ENCODE data around the gene COL27A1.

COL27A1 gene

DNA sequence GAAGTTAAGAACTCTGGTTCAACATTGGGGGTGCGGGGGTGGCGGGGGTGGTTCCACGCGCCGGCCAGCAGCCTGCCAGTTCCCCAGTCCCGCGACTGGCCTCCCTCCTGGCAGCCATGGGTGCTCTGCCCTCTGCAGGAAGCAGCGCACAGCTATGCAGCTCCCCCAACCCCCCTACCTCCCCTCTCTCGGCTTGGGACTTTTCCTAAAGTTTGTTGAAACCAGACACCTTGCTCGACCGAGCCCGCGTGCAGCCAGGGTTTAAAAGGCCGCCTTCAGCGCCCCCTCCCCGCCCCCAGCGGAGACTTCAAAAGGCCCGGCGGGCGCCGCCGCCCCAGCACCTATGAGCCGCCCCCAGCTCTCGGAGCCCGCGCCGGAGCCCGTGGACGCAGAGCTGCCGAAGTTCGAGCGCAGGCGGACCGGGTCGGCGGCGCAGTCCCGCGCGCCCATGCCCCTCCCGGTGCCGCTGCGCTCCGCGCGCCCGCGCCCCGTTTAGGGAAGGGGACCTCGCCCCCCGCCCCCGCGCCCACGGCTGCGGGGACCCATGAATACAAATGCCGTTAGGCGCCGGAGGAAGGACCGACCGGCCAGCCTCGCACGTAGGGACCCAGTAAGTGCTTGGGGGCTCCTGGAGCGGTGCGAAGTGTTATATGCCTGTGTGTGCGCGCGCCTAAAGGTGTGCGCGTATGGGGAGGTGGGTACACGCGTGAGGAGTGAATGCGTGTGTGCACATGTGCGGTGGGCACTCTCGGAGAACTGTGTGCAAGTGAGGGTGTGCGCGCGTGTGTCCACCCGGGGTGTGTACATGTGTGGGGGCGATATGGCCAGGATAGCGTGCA, 1.4 kb upstream of the COL27A1 start:
- Mint-ChIP-seq H3K27ac (no peak overlapping the region), H3K27me3 (peaks cover 60% of the 10 kb centered on the region), H3K9me3 (no peaks in the 10 kb centered on the region), H3K4me3 (peak overlapping the region; percentile 62 to 80), H3K4me1 (peaks cover 29% of the 10 kb centered on the region)
- DNase-seq (no peak), ATAC-seq (no peak)

DNA sequence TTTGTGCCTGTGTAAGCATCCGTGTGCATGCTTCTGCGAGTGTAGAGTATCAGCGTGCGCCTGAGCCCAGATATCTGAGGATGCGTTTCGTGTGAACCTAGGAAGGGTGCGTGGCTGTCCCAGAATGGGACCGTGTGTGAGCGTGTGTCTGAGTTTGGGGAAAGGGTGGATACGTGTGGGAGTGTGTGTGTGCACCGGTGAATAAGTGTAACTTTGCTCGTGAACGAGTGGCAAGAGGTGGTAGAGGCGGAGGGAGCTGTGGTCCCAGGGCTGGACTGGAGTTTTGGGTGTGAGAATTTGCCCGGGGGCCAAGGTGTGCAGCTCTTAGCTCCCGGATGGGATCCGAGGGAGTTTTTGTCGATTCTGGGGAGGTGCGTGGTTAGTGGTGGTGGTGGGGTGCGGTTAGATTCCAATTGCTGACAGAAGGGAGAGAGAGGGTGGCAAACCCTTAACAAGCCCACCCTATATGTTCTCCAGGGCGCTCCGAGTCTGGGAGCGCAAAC, 686 bp upstream of the COL27A1 start:
- ATAC-seq, result no peak
- peaks cover 56% of the 10 kb centered on the region for H3K27me3 Mint-ChIP-seq
- no peak overlapping the region for H3K27ac Mint-ChIP-seq

DNA sequence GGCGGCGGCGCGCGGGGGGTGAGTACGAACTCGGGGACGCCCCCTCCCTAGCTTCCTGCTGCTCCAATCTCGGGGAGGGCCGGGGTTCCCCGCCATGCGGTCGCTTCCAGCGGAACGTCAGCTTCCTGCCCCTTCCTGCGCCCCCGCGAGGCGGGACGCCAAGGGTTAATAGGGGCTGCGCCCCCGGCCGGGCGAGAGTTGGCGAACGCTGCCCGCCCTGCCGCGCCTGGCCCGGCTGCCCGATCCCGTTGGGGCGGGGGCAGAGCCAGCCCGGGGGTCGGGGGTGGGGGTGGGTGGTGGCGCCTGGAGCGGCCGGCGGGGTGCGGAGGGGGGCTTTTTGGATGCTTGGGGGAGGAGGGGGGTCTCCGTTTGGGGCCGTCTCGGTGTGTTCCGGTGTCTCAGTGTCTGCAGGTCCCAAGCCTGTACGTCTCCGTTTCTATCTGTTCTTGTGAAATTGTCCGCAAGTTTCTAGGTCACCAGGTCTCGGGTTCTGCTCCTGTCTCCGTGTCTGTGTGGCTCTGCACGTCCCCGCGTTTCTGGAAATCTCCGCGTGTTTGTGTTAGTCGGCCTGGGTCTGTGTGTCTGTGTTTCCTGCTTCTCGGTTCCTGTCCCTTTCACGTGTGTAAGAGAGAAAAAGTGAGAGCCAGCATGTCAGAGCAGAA, 789 bp downstream of the COL27A1 start:
- Mint-ChIP-seq H3K4me3 (peak overlapping the region; percentile 92 to 93), H3K27ac (peak overlapping the region; percentile 13 to 97), H3K27me3 (peaks cover 43% of the 10 kb centered on the region), H3K4me1 (peaks cover 29% of the 10 kb centered on the region), H3K9me3 (no peaks in the 10 kb centered on the region)
- DNase-seq (peak; percentile 29 to 33), ATAC-seq (peak; percentile 34)

More for the DNA sequence above, 686 bp upstream of the COL27A1 start:
- H3K4me3 Mint-ChIP-seq, result peak overlapping the region; percentile 62 to 80
- no peaks in the 10 kb centered on the region for H3K9me3 Mint-ChIP-seq
- no peak for DNase-seq
- H3K4me1 Mint-ChIP-seq, result peaks cover 29% of the 10 kb centered on the region

DNA sequence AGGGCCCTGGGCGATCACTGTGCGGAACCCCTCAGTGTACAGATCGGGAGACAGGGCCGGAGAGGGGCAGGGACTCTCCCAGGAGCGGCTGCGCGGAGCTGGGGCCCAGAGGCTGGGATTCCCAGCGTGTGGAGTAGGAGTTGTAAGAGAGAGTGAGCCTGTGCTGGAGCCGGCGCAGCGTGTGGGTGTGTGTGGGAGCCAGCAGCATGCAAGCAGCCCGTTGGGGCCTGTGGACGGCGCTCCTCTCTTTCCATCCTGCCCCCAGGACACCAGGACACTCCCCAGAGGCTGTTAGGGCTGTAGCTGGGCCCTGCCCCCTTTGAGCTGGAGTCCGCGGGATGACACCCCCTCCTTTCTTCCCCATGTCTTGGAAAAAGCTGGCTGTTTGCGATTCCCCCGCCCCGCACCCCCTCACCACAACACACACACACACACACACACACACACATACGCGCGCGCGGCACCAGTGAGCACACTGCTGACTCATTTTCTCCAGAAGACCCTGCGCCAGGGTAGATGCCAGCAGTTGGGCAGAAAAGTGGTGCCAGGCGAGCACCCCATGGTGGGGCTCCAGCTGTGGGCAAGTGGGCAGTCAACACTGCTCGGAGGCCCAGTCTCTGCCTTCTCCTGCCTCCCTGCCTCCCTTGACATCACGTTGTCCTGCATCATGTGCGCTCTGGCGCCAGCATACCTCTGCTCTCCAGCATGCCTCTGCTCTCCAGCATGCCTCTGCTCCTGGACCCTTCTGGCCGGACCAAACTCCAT, 1.5 kb downstream of the COL27A1 start:
- H3K4me3 Mint-ChIP-seq, result peak overlapping the region; percentile 92 to 93
- H3K27me3 Mint-ChIP-seq, result peaks cover 38% of the 10 kb centered on the region
- DNase-seq (peak in 1 of 2 donors; percentile 28), ATAC-seq (peak; percentile 6)
- no peaks in the 10 kb centered on the region for H3K9me3 Mint-ChIP-seq
- H3K27ac Mint-ChIP-seq, result peak overlapping the region; percentile 13 to 97
- peaks cover 29% of the 10 kb centered on the region for H3K4me1 Mint-ChIP-seq

DNA sequence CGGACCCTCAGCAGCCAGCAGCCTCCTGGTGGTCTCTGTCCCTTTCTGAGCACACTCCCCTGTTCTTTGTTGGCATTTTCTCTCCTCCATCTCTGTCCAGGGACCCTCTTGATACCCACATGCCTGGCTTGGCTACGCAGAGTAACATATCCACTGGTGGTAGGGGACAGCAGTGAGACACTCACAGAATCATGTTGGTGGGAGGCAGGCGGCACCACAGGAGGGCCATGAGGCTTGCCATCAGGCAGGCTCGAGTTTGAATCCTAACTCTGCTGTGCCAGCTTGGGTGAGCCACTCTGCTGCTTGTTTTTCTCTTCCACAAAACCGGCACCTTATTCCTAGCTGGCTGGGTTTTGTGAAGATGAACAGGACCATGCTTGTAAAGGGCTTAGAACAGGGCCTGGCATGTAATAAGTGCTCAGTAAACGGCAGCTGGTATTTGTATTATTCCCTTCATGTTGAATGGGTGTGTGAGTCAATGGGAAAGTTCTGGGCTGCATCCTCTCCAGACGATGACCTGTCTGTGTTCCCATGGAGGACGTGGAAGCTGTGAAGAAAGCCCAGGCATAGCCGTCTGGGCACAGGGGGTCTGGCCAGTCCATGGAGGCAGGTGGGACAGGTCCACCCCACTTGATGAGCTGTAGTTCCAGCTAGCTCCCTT, 2.3 kb downstream of the COL27A1 start:
- H3K9me3 Mint-ChIP-seq, result no peaks in the 10 kb centered on the region
- H3K4me3 Mint-ChIP-seq, result peak overlapping the region; percentile 10 to 13
- H3K27me3 Mint-ChIP-seq, result peaks cover 30% of the 10 kb centered on the region
- peak overlapping the region in 1 of 2 donors; percentile 1 for H3K27ac Mint-ChIP-seq
- H3K4me1 Mint-ChIP-seq, result peaks cover 29% of the 10 kb centered on the region
- no peak for DNase-seq
- ATAC-seq, result no peak

DNA sequence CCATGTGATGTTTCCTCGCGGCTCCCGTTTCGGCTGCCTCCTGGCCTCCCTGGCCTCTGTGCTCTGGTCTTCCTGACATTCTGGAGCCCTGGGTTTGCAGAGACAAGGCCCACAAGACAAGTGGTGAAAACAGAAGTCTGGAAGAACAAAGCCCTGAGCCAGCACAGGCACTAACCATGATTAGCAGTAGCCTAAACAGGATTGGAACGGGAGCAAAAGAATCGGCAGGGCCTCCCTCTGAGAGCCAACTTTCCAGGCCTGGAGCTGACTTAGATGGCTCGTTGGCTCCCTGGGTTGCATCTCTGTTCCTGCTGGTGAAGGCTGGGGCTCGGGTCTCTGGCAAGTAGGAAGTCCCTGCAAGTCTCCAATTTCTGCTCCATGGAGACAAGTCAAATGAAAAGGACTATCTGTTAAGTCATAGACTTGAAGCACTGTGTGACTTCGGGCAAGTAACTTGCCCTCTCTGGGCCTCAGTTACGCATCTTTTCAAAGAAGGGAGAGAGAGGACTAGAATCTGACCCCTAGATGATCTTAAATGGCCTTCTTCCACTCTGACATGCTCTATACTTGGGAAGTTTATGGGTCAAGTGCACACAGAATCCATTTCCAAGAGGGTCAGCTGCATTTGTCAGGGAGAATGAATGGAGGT, 3.3 kb downstream of the COL27A1 start:
- ATAC-seq (no peak), DNase-seq (no peak)
- Mint-ChIP-seq H3K27ac (no peak overlapping the region), H3K4me3 (no peak overlapping the region), H3K4me1 (peaks cover 29% of the 10 kb centered on the region), H3K9me3 (no peaks in the 10 kb centered on the region), H3K27me3 (peaks cover 24% of the 10 kb centered on the region)

DNA sequence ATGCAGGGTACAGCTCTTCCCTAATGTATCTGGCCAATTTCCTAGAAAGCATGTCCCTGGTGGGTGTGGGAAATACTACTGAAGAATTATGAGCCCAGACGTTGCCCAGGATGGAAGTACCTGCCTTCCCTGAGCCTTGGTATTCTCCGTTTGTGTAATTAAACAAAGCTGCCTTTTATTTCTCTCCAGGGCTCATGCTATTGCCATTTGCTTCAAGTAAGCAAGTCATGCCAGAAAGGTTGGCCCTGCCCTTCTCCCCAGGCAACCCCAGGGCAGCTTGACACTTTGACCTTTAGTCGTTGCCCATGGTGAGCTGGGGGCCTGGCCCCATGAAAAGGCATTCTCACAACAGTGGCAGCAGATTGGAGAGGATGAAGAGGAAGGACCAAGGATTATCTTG, 4.4 kb downstream of the COL27A1 start:
- Mint-ChIP-seq H3K27ac (no peak overlapping the region), H3K4me1 (peaks cover 20% of the 10 kb centered on the region), H3K27me3 (peaks cover 15% of the 10 kb centered on the region), H3K9me3 (no peaks in the 10 kb centered on the region), H3K4me3 (no peak overlapping the region)
- ATAC-seq (no peak), DNase-seq (no peak)

DNA sequence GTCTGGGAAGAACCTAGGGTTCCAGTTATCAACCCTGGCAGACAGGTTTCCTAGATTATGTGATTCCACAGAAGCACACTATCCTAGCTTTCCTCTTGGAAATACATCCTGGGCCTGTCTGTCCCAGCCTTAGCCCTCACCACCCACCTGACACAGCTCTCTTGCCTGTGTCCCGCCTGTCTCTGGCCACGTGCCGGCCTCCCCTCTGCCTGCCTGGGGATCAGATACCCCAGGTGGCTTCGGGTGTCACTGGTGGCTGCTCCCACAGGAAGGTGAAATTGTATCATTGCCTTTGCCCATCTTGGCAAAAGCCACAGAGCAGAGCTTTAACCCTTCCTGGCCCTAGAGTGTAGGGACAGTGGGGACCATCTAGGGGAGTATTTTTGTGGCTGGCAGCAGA, 6.2 kb downstream of the COL27A1 start:
- Mint-ChIP-seq H3K4me1 (peaks cover 9% of the 10 kb centered on the region), H3K4me3 (no peak overlapping the region), H3K27me3 (peaks cover 10% of the 10 kb centered on the region), H3K27ac (no peak overlapping the region), H3K9me3 (no peaks in the 10 kb centered on the region)
- ATAC-seq, result no peak
- DNase-seq, result no peak

DNA sequence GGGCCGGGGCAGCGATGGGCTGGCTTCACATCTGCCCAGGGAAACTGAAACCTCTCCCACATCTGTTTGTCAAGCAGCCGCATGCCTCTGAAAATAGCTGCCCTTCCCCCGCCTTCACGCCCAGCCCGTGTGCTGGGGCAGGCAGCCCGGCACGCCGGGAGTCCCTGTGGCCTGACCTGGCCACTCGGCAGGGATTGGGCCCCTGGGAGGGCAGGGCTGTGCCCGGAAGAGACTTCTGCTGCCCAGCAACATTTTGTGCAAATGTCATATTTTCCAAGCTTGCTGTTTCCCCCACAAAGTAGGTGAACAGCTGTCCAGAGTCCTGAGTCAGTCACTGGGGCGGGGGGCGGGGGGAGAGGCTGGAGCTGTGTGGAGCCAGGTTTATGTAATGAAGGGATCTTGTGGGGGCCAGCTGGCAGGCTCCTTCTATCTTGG, 8.2 kb downstream of the COL27A1 start:
- Mint-ChIP-seq H3K4me3 (no peak overlapping the region), H3K27ac (no peak overlapping the region), H3K4me1 (no peaks in the 10 kb centered on the region), H3K9me3 (no peaks in the 10 kb centered on the region), H3K27me3 (no peaks in the 10 kb centered on the region)
- ATAC-seq (no peak), DNase-seq (no peak)

DNA sequence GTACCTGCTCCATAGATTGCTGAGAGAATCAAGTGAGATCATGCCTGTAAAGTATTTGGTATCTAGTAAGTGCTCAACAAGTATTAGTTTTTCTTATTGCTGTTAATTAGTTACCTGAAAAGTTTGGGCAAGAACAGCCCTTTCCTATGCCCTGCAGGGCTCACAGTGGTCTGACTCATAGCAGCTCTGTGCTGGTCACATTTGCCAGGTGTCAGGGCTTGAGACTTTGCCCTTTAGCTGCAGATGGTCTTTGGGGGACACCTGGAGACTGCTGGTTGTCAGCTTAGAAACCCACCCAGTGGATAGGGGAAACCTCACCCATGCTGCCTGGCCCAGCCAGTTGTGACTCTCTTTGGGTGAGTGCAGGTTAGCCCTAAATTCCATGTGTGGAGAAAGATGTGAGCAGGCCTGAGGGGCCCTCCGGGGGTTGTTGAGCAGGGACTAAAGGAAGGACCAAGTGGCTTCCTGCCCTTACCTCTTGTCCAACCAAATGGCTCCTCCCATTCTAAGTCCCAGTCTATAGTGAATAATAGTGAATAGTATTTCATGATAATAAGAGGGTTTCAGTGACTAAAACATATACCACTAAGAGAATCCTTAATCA, 9.0 kb downstream of the COL27A1 start:
- Mint-ChIP-seq H3K4me3 (no peak overlapping the region), H3K9me3 (no peaks in the 10 kb centered on the region), H3K4me1 (no peaks in the 10 kb centered on the region), H3K27me3 (no peaks in the 10 kb centered on the region), H3K27ac (no peak overlapping the region)
- ATAC-seq (no peak), DNase-seq (no peak)

DNA sequence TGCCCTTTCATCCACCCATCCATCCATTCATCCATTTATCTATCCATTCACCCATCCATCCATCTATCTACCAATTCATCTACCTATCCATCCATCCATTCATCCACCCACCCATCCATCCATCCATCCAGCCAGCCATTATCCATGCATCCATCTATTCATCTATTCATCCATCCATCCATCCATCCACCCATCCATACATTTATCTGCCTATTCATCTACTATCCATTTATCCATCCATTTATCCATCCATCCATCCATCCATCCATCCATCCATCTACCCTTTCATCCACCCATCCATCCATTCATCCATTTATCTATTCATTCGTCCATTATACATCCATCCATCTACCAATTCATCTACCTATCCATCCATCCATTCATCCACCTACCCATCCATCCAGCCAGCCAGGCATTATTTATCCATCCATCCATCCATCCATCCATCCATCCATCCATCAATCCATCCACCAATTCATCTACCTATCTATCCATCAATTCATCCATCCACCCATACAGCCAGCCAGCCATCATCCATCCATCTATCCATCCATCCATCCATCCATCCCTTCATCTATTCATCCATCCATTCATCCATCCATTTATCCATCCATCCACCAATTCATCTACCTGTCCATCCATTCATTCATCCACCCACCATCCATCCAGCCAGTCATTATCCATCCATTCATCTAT, 10.2 kb downstream of the COL27A1 start:
- no peaks in the 10 kb centered on the region for H3K4me1 Mint-ChIP-seq
- no peak overlapping the region for H3K27ac Mint-ChIP-seq
- DNase-seq (no peak), ATAC-seq (no peak)
- H3K9me3 Mint-ChIP-seq, result no peaks in the 10 kb centered on the region
- no peak overlapping the region for H3K4me3 Mint-ChIP-seq
- no peaks in the 10 kb centered on the region for H3K27me3 Mint-ChIP-seq

DNA sequence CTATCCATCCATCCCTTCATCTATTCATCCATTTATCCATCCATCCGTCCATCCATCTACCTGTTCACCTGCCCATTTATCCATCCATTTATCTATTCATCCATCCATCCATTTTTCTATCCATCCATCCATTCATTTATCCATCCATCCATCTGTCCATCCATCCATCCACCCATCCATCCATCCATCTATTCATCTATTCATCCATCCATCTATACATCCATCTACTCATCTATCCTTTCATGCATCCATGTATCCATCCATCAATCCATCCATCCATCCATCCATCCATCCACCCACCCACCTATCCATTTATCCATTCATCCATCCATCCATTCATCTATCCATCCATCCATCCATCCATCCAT, 10.8 kb downstream of the COL27A1 start:
- Mint-ChIP-seq H3K4me1 (no peaks in the 10 kb centered on the region), H3K9me3 (no peaks in the 10 kb centered on the region), H3K27me3 (no peaks in the 10 kb centered on the region), H3K4me3 (no peak overlapping the region), H3K27ac (no peak overlapping the region)
- ATAC-seq, result no peak
- no peak for DNase-seq

DNA sequence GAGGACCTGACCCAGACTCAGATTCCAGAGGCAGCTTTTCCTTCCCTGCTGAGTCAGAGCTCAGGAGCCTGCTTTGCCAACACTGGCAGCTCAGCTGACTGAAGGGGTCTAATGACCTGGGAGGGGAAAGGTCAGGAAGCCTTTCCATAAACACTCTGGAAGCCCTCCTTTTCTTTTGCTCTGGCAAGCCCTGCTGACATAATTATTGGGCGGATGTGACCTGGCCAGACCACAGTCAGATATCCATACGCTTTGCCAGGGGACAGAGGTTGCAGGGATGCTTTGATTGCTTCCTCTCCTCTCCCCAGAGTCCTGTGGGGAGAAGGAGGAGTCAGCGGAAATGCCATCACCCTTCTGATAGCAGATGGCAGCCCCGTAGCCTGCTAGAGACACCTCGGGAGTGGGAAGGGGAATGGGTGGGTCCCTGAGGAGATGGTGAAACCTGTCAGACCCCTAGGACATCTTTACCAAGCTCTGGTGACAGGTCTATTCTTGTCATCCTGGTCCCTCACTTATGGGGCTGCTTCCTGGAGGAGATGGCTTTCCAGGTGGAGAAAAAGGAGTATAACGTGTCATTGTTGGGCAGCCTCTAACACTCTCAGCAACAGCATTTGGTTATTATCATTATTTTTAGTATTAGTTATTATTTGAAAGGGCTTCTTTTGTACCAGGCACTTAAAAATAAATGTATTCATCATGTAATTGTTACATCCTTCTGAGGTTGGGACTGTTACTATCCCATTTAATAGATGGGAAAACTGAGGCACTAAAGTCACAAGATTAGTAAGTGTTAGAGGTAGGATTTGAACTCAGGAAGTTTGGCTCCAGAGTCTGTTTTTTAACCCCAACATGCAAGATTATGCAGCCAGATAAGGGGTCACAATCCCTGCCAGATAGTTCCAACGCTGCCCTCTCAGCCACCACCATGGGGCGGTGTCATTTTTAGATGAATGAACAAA, 11.6 kb downstream of the COL27A1 start:
- Mint-ChIP-seq H3K27me3 (no peaks in the 10 kb centered on the region), H3K4me1 (no peaks in the 10 kb centered on the region), H3K27ac (no peak overlapping the region), H3K4me3 (no peak overlapping the region), H3K9me3 (no peaks in the 10 kb centered on the region)
- no peak for DNase-seq
- ATAC-seq, result no peak
